Calu3 (cell line): ENCODE data around the gene FAM9A. TPM values are rescaled to one million over a fixed set of nuclear protein-coding genes. Genes with fewer than 3 reads are reported as not detected.

ENCODE experiments used
- Bru-seq: library from RNA; stranded (reverse); fragments of 400-500 nt; gene quantifications from one replicate; lab custom pipeline; 2021; lab: Mats Ljungman, UMichigan
- BruChase-seq, 2 experiments: library from RNA; stranded (reverse); fragments of 400-500 nt; gene quantifications; one replicate each; lab custom pipeline; 2021; lab: Mats Ljungman, UMichigan
- BruUV-seq: library from RNA; stranded (reverse); fragments of 400-500 nt; replicated peaks from 2 replicates; lab custom pipeline; 2021; lab: Mats Ljungman, UMichigan
- CTCF ChIA-PET: fragments of 300-600 bp; sonication (Branson Sonifier 250); formaldehyde crosslinking; loops from one replicate; lab custom pipeline; 2022; ENCODE audit warnings: antibody characterized with exemption; lab: Charles Lee
- DNase-seq: peaks from one replicate; pipeline ENCODE4 v3.0.0; 2022
- H3K27ac Mint-ChIP-seq: one replicate; pipeline ENCODE4 v1.8.0; 2022; ENCODE audit warnings: mixed read lengths; ENCODE audit not compliant: unreplicated experiment
- H3K27me3 Mint-ChIP-seq: one replicate; pipeline ENCODE4 v1.8.0; 2022; ENCODE audit warnings: mixed read lengths; ENCODE audit not compliant: unreplicated experiment
- H3K36me3 Mint-ChIP-seq: one replicate; pipeline ENCODE4 v1.8.0; 2022; ENCODE audit warnings: mild to moderate bottlenecking, moderate library complexity, mixed read lengths; ENCODE audit not compliant: insufficient read depth, unreplicated experiment
- H3K4me1 Mint-ChIP-seq: one replicate; pipeline ENCODE4 v1.8.0; 2022; ENCODE audit warnings: mild to moderate bottlenecking, low read depth, mixed read lengths; ENCODE audit not compliant: unreplicated experiment
- H3K4me3 Mint-ChIP-seq: one replicate; pipeline ENCODE4 v1.8.0; 2022; ENCODE audit warnings: mild to moderate bottlenecking, low read depth, moderate library complexity, mixed read lengths; ENCODE audit not compliant: unreplicated experiment
- H3K9me3 Mint-ChIP-seq: one replicate; pipeline ENCODE4 v1.8.0; 2022; ENCODE audit warnings: low read depth, mixed read lengths; ENCODE audit not compliant: unreplicated experiment
- intact Hi-C: fragments of 100-400 bp; cut with micrococcal nuclease; formaldehyde crosslinking; loops from one replicate; pipeline ENCODE4 v1.10.0; 2022; ENCODE audit not compliant: unreplicated experiment
- long read RNA-seq: library from polyadenylated mRNA; stranded (forward); transcript quantifications from one replicate; pipeline ENCODE4 v2.0.0, GENCODE V29; 2022
- total RNA-seq: library from RNA; stranded (reverse); gene quantifications from 2 replicates; pipeline ENCODE4 v1.2.3, GENCODE V29; 2022
- TF ChIP-seq, protein P1 (sequence below): fragments of 200-600 bp; IDR thresholded peaks from one replicate; pipeline ENCODE4 v1.8.0; 2022; ENCODE audit warnings: antibody characterized with exemption; ENCODE audit not compliant: unreplicated experiment

Gene FAM9A
- total RNA-seq (not detected in 2 replicates), Bru-seq, nascent RNA (not detected), BruChase-seq, experiment 1, labeled RNA remaining after a 6-hour chase (not detected), BruChase-seq, experiment 2, labeled RNA remaining after a 2-hour chase (not detected)
- long read RNA-seq = 0 reads

- Mint-ChIP-seq H3K4me3 (no peak within 1 kb of the TSS), H3K27ac (no peak within 1 kb of the TSS), H3K4me1 (no peaks in the 10 kb centered on the region), H3K36me3 (peaks cover 7% of the 10 kb centered on the region), H3K27me3 (peaks cover 6% of the 10 kb centered on the region), H3K9me3 (no peaks in the 10 kb centered on the region)
- no peak for DNase-seq
- intact Hi-C loops = no loop called here
- no TSS peak for BruUV-seq
- CTCF ChIA-PET = no interaction called here
- TF ChIP-seq, protein P1, sequence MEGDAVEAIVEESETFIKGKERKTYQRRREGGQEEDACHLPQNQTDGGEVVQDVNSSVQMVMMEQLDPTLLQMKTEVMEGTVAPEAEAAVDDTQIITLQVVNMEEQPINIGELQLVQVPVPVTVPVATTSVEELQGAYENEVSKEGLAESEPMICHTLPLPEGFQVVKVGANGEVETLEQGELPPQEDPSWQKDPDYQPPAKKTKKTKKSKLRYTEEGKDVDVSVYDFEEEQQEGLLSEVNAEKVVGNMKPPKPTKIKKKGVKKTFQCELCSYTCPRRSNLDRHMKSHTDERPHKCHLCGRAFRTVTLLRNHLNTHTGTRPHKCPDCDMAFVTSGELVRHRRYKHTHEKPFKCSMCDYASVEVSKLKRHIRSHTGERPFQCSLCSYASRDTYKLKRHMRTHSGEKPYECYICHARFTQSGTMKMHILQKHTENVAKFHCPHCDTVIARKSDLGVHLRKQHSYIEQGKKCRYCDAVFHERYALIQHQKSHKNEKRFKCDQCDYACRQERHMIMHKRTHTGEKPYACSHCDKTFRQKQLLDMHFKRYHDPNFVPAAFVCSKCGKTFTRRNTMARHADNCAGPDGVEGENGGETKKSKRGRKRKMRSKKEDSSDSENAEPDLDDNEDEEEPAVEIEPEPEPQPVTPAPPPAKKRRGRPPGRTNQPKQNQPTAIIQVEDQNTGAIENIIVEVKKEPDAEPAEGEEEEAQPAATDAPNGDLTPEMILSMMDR = no peak
Measured at GRCh38 chrX:8801041-8801599, at the start of gene FAM9A. Gene FAM9A (minus strand): TSS chrX:8801383. CDS start chrX:8800171, 1,212 bp downstream.

DNA sequence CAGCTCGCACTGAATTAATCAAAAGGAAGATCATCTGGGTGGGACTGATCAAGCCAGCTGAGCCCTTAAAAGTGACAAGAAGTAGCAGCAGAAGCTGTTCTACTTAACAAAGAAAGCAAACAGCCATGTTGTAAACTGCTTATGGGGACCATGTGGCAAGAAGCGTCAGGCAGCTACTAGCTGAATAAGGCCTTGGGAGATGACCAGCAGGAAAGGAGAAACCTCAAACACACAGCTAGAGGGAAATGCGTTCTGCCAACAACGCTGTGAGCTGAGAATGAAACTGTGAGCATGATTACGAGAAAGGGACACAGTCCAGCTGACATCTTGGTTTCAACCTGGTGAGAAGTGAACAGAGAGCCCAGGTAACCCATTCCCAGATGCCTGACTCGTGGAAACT lies 49.3 kb upstream of the FAM9A start:
- CTCF ChIA-PET = no interaction called here
- Mint-ChIP-seq H3K27ac (no peak overlapping the region), H3K4me1 (peaks cover 45% of the 10 kb centered on the region), H3K4me3 (no peak overlapping the region), H3K9me3 (no peaks in the 10 kb centered on the region), H3K27me3 (no peaks in the 10 kb centered on the region), H3K36me3 (peaks cover 6% of the 10 kb centered on the region)
- no TSS peak for BruUV-seq
- TF ChIP-seq, protein P1 = no peak
- no peak for DNase-seq
- intact Hi-C loops = no loop called here

DNA sequence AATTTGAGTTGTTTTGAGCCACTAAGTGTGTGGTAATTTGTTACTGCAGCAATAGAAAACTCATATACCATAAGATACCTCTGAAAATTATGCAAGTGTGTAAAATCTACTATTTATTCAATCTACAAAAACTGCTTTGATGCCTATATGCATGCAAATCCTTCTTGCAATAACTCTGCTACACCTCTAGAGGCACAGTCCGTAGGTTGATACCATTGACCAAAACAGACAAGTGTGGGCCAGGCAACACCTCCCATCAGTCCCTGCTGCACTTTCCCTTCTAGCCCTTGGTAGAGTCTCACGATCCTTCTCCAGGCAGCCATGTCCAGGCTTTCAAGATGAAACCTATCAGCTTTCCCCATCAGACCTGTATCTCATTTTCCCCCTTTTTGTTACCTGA lies 48.8 kb upstream of the FAM9A start:
- BruUV-seq = no TSS peak
- H3K4me1 Mint-ChIP-seq = peaks cover 45% of the 10 kb centered on the region
- H3K36me3 Mint-ChIP-seq = peaks cover 6% of the 10 kb centered on the region
- no peaks in the 10 kb centered on the region for H3K9me3 Mint-ChIP-seq
- no peak for DNase-seq
- H3K4me3 Mint-ChIP-seq = no peak overlapping the region
- H3K27me3 Mint-ChIP-seq = no peaks in the 10 kb centered on the region
- intact Hi-C loops = loop anchor here (2.0 to 10.0 kb wide), 4 partner anchors 19 to 615 kb away; partner anchors contain the start of gene TBL1X
- CTCF ChIA-PET = interaction anchor here (0.5 kb wide), 1 partner anchor 17 kb away, joined by 3 read pairs; no protein-coding TSS in a partner anchor
- H3K27ac Mint-ChIP-seq = peak overlapping the region; percentile 73
- TF ChIP-seq, protein P1 = no peak

DNA sequence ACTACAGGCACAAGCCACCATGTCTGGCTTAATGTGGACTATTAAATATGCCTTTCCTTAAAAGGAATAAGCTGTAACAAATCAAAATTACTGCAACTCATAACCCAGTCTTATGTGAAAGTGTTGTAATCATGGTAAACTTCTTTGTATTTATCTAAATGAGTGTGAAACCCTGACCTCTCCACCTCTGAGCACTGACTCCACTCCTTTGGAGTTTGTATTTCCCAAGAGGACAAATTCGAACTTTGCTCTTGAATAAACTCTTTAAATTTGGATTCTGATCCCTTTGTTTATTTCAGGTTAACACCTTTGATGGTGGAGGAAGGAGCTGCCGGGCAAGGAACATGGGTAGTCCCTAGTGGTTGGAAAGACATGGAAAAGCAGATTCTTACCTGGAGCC lies 48.3 kb upstream of the FAM9A start:
- peaks cover 45% of the 10 kb centered on the region for H3K4me1 Mint-ChIP-seq
- H3K36me3 Mint-ChIP-seq = peaks cover 11% of the 10 kb centered on the region
- no peak for DNase-seq
- CTCF ChIA-PET = interaction anchor here (0.5 to 1.5 kb wide), 3 partner anchors 18 to 254 kb away, joined by 3 to 11 read pairs (median 3); no protein-coding TSS in a partner anchor
- no TSS peak for BruUV-seq
- no peaks in the 10 kb centered on the region for H3K27me3 Mint-ChIP-seq
- TF ChIP-seq, protein P1 = no peak
- H3K4me3 Mint-ChIP-seq = no peak overlapping the region
- peak overlapping the region; percentile 73 for H3K27ac Mint-ChIP-seq
- intact Hi-C loops = loop anchor here (2.0 to 10.0 kb wide), 4 partner anchors 19 to 615 kb away; partner anchors contain the start of gene TBL1X
- no peaks in the 10 kb centered on the region for H3K9me3 Mint-ChIP-seq
